Breast epithelium (tissue), 4 donors: ENCODE measurements around the gene FOXD1. TPM values are rescaled to one million over a fixed set of nuclear protein-coding genes. Genes with fewer than 3 reads are reported as not detected.

Experiments used
- DNase-seq, 2 donors: peaks; one replicate each; pipeline ENCODE4 v3.0.0-alpha.2; 2019; ENCODE audit warnings: low spot score in 2 of 2
- H3K27ac ChIP-seq, 2 donors: fragments of 200-600 bp; sonication (generic) in 1 of 2; one replicate each; pipeline ENCODE4 v1.5.1; 2016 to 2019; ENCODE audit warnings: mild to moderate bottlenecking in 1 of 2
- H3K27me3 ChIP-seq, 2 donors: fragments of 200-600 bp; sonication (generic) in 1 of 2; one replicate each; pipeline versions ENCODE4 v1.5.1 to v1.6.0; 2017 to 2019; ENCODE audit warnings: control low read depth in 1 of 2, mild to moderate bottlenecking in 1 of 2
- H3K36me3 ChIP-seq: fragments of 200-600 bp; one replicate; pipeline ENCODE4 v1.5.1; 2019
- H3K4me1 ChIP-seq, 2 donors: fragments of 200-600 bp; sonication (generic); one replicate each; pipeline ENCODE4 v1.5.1; 2016 to 2019; ENCODE audit warnings: control low read depth in 1 of 2
- H3K4me3 ChIP-seq, 3 donors: fragments of 200-600 bp; sonication (generic); 1 replicate in 2 of 3; 2 replicates in 1 of 3; pipeline ENCODE4 v1.5.1; 2016 to 2019; ENCODE audit warnings: mild to moderate bottlenecking in 3 of 3, moderate library complexity in 2 of 3
- H3K9me3 ChIP-seq, 2 donors: fragments of 200-600 bp; sonication (generic) in 1 of 2; one replicate each; pipeline ENCODE4 v1.5.1; 2016 to 2019; ENCODE audit warnings: control low read depth in 1 of 2
- CTCF ChIP-seq, 3 donors: fragments of 450-650 bp; IDR thresholded peaks; one replicate each; pipeline ENCODE4 v1.5.1; 2016 to 2017; ENCODE audit warnings: antibody characterized with exemption in 3 of 3, mild to moderate bottlenecking in 3 of 3, moderate library complexity in 3 of 3
- POLR2A ChIP-seq: fragments of 450-650 bp; IDR thresholded peaks from one replicate; pipeline ENCODE4 v1.6.1; 2016; ENCODE audit warnings: antibody characterized with exemption, mild to moderate bottlenecking, moderate library complexity
- POLR2AphosphoS5 ChIP-seq, 3 donors: sonication (generic); formaldehyde crosslinking; IDR thresholded peaks; one replicate each; pipeline ENCODE4 v1.6.1; 2017; ENCODE audit warnings: antibody characterized with exemption in 3 of 3
- intact Hi-C: fragments of 100-400 bp; cut with DNase I; formaldehyde crosslinking; loops from one replicate; pipeline ENCODE4 v1.15.1; 2023; ENCODE audit warnings: low total_unique reads
- total RNA-seq, 3 donors: library from RNA; depleted of rRNA; stranded (reverse); fragments of >200 nt; gene quantifications; one replicate each; pipeline ENCODE4 v1.1.0, GENCODE V29; 2016

The FOXD1 gene
- total RNA-seq, 3 donors from 2014 or later = 0.29 to 0.32 TPM; not detected in 1

DNA sequence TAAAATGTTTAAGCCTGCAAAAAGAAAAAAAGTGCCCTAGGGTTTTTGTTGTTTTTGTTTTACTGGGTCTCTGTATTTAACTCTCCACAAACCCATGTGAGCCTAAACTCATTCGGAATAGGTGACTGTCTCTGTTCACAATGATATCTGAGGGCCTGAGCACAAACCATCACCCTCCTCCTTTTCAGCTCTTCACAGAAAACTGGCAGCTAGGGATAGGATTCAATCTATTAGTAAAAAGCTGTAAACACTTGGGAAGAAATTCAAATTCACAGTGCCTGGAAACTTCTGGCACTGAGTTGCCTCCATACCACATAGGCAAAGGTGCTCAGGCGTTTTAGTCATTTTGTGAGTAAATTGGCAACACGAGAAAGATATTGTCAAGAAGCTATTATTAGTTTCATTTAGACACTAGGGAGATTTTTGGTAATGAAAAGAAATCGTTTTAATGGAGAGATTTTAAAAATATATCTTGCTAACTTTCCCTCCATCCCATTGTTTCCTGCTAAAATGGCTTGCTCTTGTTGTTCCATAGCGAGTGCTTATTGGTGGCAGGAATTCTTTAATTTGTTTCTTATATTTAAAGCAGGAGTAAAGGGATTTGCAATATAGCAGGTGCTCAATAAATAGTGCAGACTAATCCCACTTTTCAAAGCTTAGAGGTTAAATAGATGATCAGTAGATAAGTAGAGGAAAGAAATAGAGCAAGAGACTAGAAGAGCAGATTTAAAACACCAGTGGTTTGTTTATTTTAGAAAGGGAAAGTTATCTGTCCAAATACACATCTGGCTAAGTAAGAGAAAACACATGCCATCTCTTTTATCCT, 9.7 kb downstream of the FOXD1 start:
- intact Hi-C loops = loop anchor here (5.0 kb wide), 2 partner anchors 1583 to 1617 kb away; no protein-coding TSS in a partner anchor
- H3K27me3 ChIP-seq = peaks cover 13 to 98% of the 10 kb centered on the region in 2 donors
- no peaks in the 10 kb centered on the region for H3K36me3 ChIP-seq
- no peak overlapping the region for H3K27ac ChIP-seq
- no peak overlapping the region for H3K4me3 ChIP-seq
- no peaks in the 10 kb centered on the region for H3K9me3 ChIP-seq
- TF ChIP-seq CTCF (IDR thresholded peaks at IDR 0.05) = no peak
- no peak for TF ChIP-seq POLR2AphosphoS5 (IDR thresholded peaks at IDR 0.05)
- no peak for TF ChIP-seq POLR2A
- DNase-seq = no peak
- peaks cover 7 to 8% of the 10 kb centered on the region in 2 donors for H3K4me1 ChIP-seq

- Histone ChIP-seq H3K27me3 (peaks cover 13 to 98% of the 10 kb centered on the region in 2 donors), H3K4me3 (peak overlapping the region in 1 of 3 donors; percentile 59), H3K4me1 (peaks cover 7 to 8% of the 10 kb centered on the region in 2 donors), H3K36me3 (no peaks in the 10 kb centered on the region), H3K9me3 (no peaks in the 10 kb centered on the region), H3K27ac (no peak overlapping the region)
- no peak for DNase-seq
- no peak for TF ChIP-seq CTCF (IDR thresholded peaks at IDR 0.05)
- TF ChIP-seq POLR2AphosphoS5 (IDR thresholded peaks at IDR 0.05) = no peak
- TF ChIP-seq POLR2A = no peak
- intact Hi-C loops = loop anchor here (5.0 kb wide), 2 partner anchors 1584 to 1616 kb away; no protein-coding TSS in a partner anchor
These were observed 10.6 kb downstream of the FOXD1 start for GRCh38 chr5:73437777-73438644.

- H3K27me3 ChIP-seq = peaks cover 13 to 98% of the 10 kb centered on the region in 2 donors
- TF ChIP-seq POLR2AphosphoS5 (IDR thresholded peaks at IDR 0.05) = no peak
- TF ChIP-seq CTCF (IDR thresholded peaks at IDR 0.05) = no peak
- no peak for TF ChIP-seq POLR2A
- H3K9me3 ChIP-seq = no peaks in the 10 kb centered on the region
- no peak overlapping the region for H3K27ac ChIP-seq
- intact Hi-C loops = loop anchor here (5.0 kb wide), 2 partner anchors 1585 to 1615 kb away; no protein-coding TSS in a partner anchor
- peaks cover 7 to 8% of the 10 kb centered on the region in 2 donors for H3K4me1 ChIP-seq
- H3K36me3 ChIP-seq = no peaks in the 10 kb centered on the region
- peak overlapping the region in 2 of 3 donors; percentile 30 to 59 for H3K4me3 ChIP-seq
- no peak for DNase-seq
These were observed 11.3 kb downstream of the FOXD1 start for GRCh38 chr5:73437101-73437776.

DNA sequence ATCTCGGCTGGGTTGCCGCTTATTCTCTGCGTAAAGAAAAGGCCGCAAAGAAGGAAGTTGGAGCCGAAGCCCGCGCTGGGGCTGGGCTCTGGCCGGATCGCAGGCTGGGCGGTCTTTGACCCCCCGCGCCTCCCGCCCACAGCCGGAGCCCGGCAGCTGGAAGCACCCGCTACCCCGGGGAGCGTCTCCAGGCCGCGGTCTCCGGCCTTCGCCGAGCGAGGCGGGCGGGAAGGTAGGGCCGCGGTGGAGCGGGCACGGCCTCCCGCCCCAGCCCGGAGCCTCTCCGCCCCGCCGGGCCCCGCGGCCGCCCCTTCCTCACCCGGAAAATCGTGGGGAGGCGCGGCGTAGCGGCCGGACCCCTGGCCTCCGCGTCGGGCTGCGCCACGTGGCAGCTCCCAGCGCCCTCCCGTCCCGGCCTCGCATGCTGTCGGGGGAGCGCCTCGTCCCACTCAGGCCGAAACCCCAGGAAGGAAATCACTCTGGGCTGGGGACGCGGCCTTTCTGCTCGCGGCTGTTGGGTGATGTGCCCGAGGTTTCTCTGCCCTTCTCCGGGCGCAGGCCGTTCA, 12.0 kb downstream of the FOXD1 start:
- no peaks in the 10 kb centered on the region for H3K9me3 ChIP-seq
- H3K4me1 ChIP-seq = peaks cover 7 to 8% of the 10 kb centered on the region in 2 donors
- no peaks in the 10 kb centered on the region for H3K36me3 ChIP-seq
- no peak for DNase-seq
- no peak overlapping the region for H3K27ac ChIP-seq
- H3K27me3 ChIP-seq = peaks cover 13 to 96% of the 10 kb centered on the region in 2 donors
- TF ChIP-seq POLR2AphosphoS5 (IDR thresholded peaks at IDR 0.05) (no peak), POLR2A (no peak), CTCF (IDR thresholded peaks at IDR 0.05) (no peak)
- intact Hi-C loops = loop anchor here (5.0 kb wide), 2 partner anchors 1586 to 1614 kb away; no protein-coding TSS in a partner anchor
- peak overlapping the region in 2 of 3 donors; percentile 30 to 59 for H3K4me3 ChIP-seq
